CD4-positive, alpha-beta T cell (primary cell): ENCODE measurements around the gene NRXN2. TPM values are rescaled to one million over a fixed set of nuclear protein-coding genes. Genes with fewer than 3 reads are reported as not detected.

Source experiments
- ATAC-seq: fragments of 200-7000 bp; cut with Tn5 transposase; one replicate; pipeline ENCODE4 v1.10.0; 2022; ENCODE audit warnings: mild to moderate bottlenecking; ENCODE audit not compliant: poor library complexity
- CTCF ChIA-PET: fragments of 350-600 bp; sonication (Branson Sonifier 250); formaldehyde crosslinking; loops from one replicate; lab custom pipeline; 2021; ENCODE audit warnings: antibody characterized with exemption, inconsistent platforms; lab: Charles Lee
- POLR2A ChIA-PET: fragments of 350-600 bp; sonication (Branson Sonifier 250); formaldehyde crosslinking; loops from one replicate; lab custom pipeline; 2021; ENCODE audit warnings: antibody characterized with exemption, inconsistent platforms; lab: Charles Lee
- DNase-seq, 14 experiments: peaks; one replicate each; pipeline ENCODE4 v3.0.0-alpha.2; 2013 to 2020; ENCODE audit warnings: mixed read lengths in 2 of 14
- H3K27ac ChIP-seq, 2 donors: one replicate each; pipeline versions ENCODE4 v1.5.1 to v1.7.0; 2013; ENCODE audit warnings: low read length in 2 of 2, low read depth in 1 of 2, mild to moderate bottlenecking in 1 of 2
- H3K27me3 ChIP-seq, 2 experiments: 1 replicate in 1 of 2; 2 replicates in 1 of 2; pipeline versions ENCODE4 v1.6.1 to v1.7.0; 2013; ENCODE audit warnings: low read length in 2 of 2, control low read depth in 1 of 2, mild to moderate bottlenecking in 1 of 2, moderate library complexity in 1 of 2; ENCODE audit not compliant: insufficient read depth in 2 of 2, control insufficient read depth in 1 of 2
- H3K36me3 ChIP-seq: one replicate; pipeline ENCODE4 v1.6.1; 2013; ENCODE audit warnings: low read length, control low read depth; ENCODE audit not compliant: insufficient read depth
- H3K4me1 ChIP-seq: one replicate; pipeline ENCODE4 v1.6.1; 2013; ENCODE audit warnings: low read length, control low read depth; ENCODE audit not compliant: insufficient read depth
- H3K4me3 ChIP-seq: one replicate; pipeline ENCODE4 v1.5.1; 2013; ENCODE audit warnings: mild to moderate bottlenecking, low read length, moderate library complexity
- H3K9me3 ChIP-seq, 2 experiments: 1 replicate in 1 of 2; 2 replicates in 1 of 2; pipeline versions ENCODE4 v1.6.1 to v1.7.0; 2013; ENCODE audit warnings: low read length in 2 of 2, mild to moderate bottlenecking in 2 of 2, control low read depth in 1 of 2, moderate library complexity in 1 of 2; ENCODE audit not compliant: control insufficient read depth in 1 of 2, insufficient read depth in 1 of 2
- H3K27ac Mint-ChIP-seq: one replicate; pipeline ENCODE4 v1.8.0; 2020; ENCODE audit warnings: mixed read lengths
- H3K27me3 Mint-ChIP-seq: one replicate; pipeline ENCODE4 v1.8.0; 2021; ENCODE audit warnings: mixed read lengths
- H3K36me3 Mint-ChIP-seq: one replicate; pipeline ENCODE4 v1.8.0; 2021; ENCODE audit warnings: low read depth, mixed read lengths
- H3K4me1 Mint-ChIP-seq: one replicate; pipeline ENCODE4 v1.8.0; 2021; ENCODE audit warnings: low read depth, mixed read lengths
- H3K4me3 Mint-ChIP-seq: one replicate; pipeline ENCODE4 v1.8.0; 2020; ENCODE audit warnings: mild to moderate bottlenecking, mixed read lengths
- H3K9me3 Mint-ChIP-seq: one replicate; pipeline ENCODE4 v1.8.0; 2020; ENCODE audit warnings: mixed read lengths
- CTCF ChIP-seq: fragments of 200-600 bp; IDR thresholded peaks from one replicate; pipeline ENCODE4 v1.8.0; 2022; ENCODE audit warnings: antibody characterized with exemption, mild to moderate bottlenecking
- intact Hi-C, 2 experiments: fragments of 100-400 bp; cut with DNase I in 1 of 2; cut with micrococcal nuclease in 1 of 2; formaldehyde crosslinking; loops; one replicate each; pipeline versions ENCODE4 v1.15.1 to v1.9.0; 2023 to 2025; cut with DNase I, micrococcal nuclease
- total RNA-seq, 174 experiments: library from RNA in 2 of 174; stranded (reverse) in 2 of 174; gene quantifications; one replicate each; pipeline ENCODE4 v1.2.3 and lab custom pipeline; 2021 to 2026

The NRXN2 gene
- total RNA-seq, 2 experiments from 2014 or later = 0.05 to 0.31 TPM

- DNase-seq (no peak), ATAC-seq (no peak)
- Histone ChIP-seq H3K4me1 (peaks cover 4% of the 10 kb centered on the region), H3K9me3 (no peaks in the 10 kb centered on the region), H3K36me3 (no peaks in the 10 kb centered on the region), H3K4me3 (no peak overlapping the region), H3K27ac (no peak overlapping the region), H3K27me3 (peaks cover 47 to 77% of the 10 kb centered on the region in 2 experiments)
- POLR2A ChIA-PET = no interaction called here
- CTCF ChIA-PET = no interaction called here
- no peaks in the 10 kb centered on the region for H3K36me3 Mint-ChIP-seq
- peaks cover 4% of the 10 kb centered on the region for H3K4me1 Mint-ChIP-seq
- intact Hi-C loops = no loop called here
- TF ChIP-seq CTCF = no peak
- peaks cover 37% of the 10 kb centered on the region for H3K27me3 Mint-ChIP-seq
- no peaks in the 10 kb centered on the region for H3K9me3 Mint-ChIP-seq
- H3K27ac Mint-ChIP-seq = no peak overlapping the region
- no peak overlapping the region for H3K4me3 Mint-ChIP-seq
These were observed 80.1 kb downstream of the NRXN2 start for GRCh38 chr11:64642871-64643255.

GRCh38 chr11:64642418-64642735, 80.6 kb downstream of the NRXN2 start:
- Mint-ChIP-seq H3K27me3 (peaks cover 38% of the 10 kb centered on the region), H3K4me3 (no peak overlapping the region), H3K27ac (no peak overlapping the region), H3K36me3 (no peaks in the 10 kb centered on the region), H3K4me1 (peaks cover 4% of the 10 kb centered on the region), H3K9me3 (no peaks in the 10 kb centered on the region)
- H3K4me3 ChIP-seq = no peak overlapping the region
- intact Hi-C loops = no loop called here
- ATAC-seq (no peak), DNase-seq (no peak)
- ChIA-PET CTCF (no interaction called here), POLR2A (no interaction called here)
- H3K4me1 ChIP-seq = peaks cover 4% of the 10 kb centered on the region
- H3K36me3 ChIP-seq = no peaks in the 10 kb centered on the region
- no peak overlapping the region for H3K27ac ChIP-seq
- TF ChIP-seq CTCF = no peak
- peaks cover 50 to 81% of the 10 kb centered on the region in 2 experiments for H3K27me3 ChIP-seq
- no peaks in the 10 kb centered on the region for H3K9me3 ChIP-seq

- no peak for ATAC-seq
- CTCF ChIA-PET = no interaction called here
- peaks cover 49 to 81% of the 10 kb centered on the region in 2 experiments for H3K27me3 ChIP-seq
- DNase-seq = no peak
- TF ChIP-seq CTCF = no peak
- Mint-ChIP-seq H3K4me1 (peaks cover 4% of the 10 kb centered on the region), H3K9me3 (no peaks in the 10 kb centered on the region), H3K4me3 (no peak overlapping the region), H3K27ac (no peak overlapping the region), H3K36me3 (no peaks in the 10 kb centered on the region), H3K27me3 (peaks cover 36% of the 10 kb centered on the region)
- H3K4me3 ChIP-seq = no peak overlapping the region
- POLR2A ChIA-PET = no interaction called here
- intact Hi-C loops = no loop called here
- no peaks in the 10 kb centered on the region for H3K9me3 ChIP-seq
- H3K36me3 ChIP-seq = no peaks in the 10 kb centered on the region
- peaks cover 4% of the 10 kb centered on the region for H3K4me1 ChIP-seq
- no peak overlapping the region for H3K27ac ChIP-seq
These were observed 81.2 kb downstream of the NRXN2 start for GRCh38 chr11:64641596-64642417.
